ENCODE results near the gene SMKR1.
"Not testable (repeated sequence)": the region's sequence is repeated elsewhere in the genome, so short reads cannot be mapped to it uniquely, and the experiment has no call there.

Gene SMKR1

GRCh38 chr7:129501760-129502707, at the start of gene SMKR1:
Gene SMKR1 (plus strand): TSS chr7:129502531. CDS start chr7:129502825, 294 bp downstream.
- DNase-seq: peak; percentile 48

- no peak for DNase-seq
These were observed 49.6 kb upstream of the SMKR1 start for GRCh38 chr7:129452589-129453231.

DNA sequence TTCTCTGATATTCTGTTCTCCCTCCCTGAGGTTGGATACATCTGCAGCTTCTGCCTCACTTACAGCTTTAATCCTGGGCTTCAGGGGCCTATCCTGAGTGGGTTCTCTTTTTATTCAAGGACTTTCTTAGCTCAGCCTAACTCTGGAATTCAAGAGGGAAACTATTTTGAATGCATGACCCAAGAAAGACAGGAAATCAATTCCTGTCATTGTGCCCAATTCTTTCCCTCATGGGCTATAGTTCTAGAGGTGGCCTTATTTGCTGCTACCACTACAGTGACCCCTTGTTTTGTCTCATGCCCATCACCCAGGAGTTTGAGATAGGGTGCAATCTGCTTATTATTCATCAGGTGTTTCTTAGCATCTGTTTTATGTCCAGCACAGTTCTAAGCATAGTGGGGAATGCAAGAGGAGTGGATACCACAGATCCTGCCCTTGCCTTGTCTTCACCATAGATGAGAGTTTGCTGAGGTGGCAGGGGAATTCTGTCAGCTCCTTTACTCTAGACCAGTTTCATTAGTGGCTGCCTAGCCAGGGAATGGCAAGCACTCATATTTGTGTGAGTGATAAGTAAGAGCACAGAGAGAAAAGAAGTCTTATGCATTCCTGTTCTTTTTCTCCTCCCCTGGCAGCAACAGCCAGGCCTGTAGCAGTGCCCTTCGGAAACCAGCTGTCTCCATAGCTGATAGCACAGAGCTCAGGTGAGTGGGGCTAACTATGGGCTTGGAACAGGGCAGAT, 48.7 kb upstream of the SMKR1 start:
- no peak for DNase-seq

DNA sequence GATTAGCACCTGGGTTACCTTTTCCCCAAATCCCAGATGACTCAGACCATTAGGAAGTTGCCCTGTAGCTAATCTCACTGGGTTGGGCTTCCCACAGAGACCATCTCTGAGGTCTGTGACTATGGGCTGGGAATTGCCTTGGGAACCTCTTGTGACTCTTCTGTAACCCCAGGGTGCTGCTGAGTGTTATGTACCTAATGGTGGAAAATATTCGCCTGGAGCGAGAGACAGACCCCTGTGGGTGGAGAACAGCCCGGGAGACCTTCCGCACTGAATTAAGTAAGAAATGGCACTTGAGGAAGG, 48.1 kb upstream of the SMKR1 start:
- no peak for DNase-seq

DNA sequence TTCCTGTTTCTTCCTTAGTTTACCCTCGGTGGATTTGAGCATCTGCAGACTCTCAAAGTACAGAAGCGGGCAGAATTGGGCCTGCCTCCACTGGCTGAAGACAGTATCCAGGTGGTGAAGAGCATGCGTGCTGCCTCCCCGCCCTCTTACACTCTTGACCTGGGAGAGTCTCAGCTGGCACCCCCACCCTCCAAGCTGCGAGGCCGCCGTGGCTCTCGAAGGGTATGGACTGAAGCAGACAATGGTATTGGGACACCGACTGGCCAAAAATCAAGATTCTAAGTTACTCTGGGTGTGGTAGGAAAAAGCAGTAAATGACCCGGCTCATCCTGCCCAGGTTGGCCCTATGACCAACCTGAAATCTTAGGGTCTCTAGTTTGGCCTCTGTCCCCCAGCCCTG, 45.9 kb upstream of the SMKR1 start:
- no peak for DNase-seq

- DNase-seq: no peak
These were observed 45.2 kb upstream of the SMKR1 start for GRCh38 chr7:129457101-129457500.

DNA sequence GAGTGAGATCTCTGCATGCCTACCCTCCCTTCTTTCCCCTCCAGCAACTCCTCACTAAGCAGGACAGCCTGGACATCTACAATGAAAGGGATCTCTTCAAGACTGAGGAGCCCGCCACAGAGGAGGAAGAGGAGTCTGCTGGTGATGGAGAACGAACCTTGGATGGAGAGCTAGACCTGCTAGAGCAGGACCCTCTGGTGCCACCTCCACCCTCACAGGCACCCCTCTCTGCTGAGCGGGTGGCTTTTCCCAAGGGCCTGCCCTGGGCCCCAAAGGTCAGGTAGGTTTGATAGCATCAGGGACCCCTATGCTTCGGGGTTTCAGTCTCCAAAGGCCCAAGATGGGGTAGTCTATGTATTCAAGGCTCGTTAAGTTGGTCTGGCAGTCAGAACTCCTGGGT, 44.2 kb upstream of the SMKR1 start:
- no peak for DNase-seq

- DNase-seq: no peak
These were observed 40.5 kb upstream of the SMKR1 start for GRCh38 chr7:129461809-129462208.

DNA sequence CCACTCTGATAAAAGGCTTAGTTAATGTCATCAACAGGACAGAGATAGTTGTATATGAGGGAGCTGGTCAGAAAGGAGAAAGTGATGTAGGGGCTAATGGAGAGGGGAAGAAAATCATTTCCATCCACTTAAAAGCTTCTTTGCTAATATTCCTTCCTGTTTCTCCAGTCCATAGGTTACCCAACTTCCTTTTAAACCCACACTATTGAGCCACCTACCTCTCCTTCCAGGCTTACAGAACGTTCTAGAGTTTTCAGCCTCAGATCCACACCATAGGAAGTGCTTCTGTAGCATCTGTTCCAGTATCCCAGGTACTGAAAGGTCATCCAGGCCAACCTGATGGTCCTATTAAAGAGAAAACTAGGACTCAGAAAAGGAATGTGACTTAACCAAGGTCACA, 39.9 kb upstream of the SMKR1 start:
- DNase-seq: no peak

DNA sequence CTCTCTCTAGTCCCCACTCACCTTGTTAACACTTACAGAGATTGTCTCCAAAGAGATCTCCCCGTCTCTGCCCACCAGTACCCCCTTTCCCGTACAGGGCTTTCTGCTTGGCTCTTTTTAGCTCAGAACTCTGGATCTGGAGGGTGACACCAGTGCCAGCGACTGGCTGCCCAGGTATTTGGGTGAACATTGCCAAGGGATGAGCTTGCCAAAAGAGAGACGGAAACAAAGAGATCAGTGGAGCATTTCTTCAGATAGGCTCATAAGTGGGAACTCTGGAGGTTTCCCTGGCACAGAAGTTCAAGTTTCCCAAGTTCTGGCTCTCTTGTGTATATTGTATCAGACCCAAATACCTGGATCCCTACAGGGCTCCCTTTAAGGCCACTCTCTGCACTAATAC, 38.1 kb upstream of the SMKR1 start:
- no peak for DNase-seq

GRCh38 chr7:129465080-129465479, 37.3 kb upstream of the SMKR1 start:
- no peak for DNase-seq

GRCh38 chr7:129466796-129467195, 35.5 kb upstream of the SMKR1 start:
- no peak for DNase-seq

DNA sequence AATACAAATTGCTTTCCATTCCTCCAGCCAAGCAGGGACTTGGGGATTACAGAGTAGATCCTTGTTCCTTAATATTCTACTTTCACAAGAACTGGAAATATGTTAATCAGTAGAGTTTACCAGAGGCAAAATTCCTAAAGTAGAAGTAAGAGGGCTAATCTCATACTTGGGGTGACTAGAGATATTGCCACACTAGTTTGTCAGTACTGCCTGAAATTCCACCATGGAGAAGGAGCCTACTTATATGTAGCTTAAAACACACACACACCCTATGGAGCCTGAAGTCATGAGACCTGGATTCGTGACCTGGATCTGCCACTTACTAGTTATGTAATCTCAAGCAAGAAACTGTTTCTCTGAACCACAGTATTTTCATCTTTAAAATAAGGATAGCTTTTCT, 34.2 kb upstream of the SMKR1 start:
- DNase-seq: no peak

GRCh38 chr7:129468547-129468946, 33.8 kb upstream of the SMKR1 start:
- no peak for DNase-seq

GRCh38 chr7:129469930-129470329, 32.4 kb upstream of the SMKR1 start:
- no peak for DNase-seq

GRCh38 chr7:129470411-129470810, 31.9 kb upstream of the SMKR1 start:
- DNase-seq: no peak

GRCh38 chr7:129471402-129471827, 30.9 kb upstream of the SMKR1 start:
- DNase-seq: no peak

- not testable (repeated sequence) for DNase-seq
These were observed 26.4 kb upstream of the SMKR1 start for GRCh38 chr7:129475931-129476330.

DNA sequence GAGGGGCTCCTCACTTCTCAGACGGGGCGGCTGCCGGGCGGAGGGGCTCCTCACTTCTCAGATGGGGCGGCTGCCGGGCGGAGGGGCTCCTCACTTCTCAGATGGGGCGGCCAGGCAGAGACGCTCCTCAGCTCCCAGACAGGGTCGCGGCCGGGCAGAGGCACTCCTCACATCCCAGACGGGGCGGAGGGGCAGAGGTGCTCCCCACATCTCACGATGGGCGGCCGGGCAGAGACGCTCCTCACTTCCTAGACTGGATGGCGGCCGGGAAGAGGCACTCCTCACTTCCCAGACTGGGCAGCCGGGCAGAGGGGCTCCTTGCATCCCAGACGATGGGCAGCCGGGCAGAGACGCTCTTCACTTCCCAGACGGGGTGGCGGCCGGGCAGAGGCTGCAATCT, 25.9 kb upstream of the SMKR1 start:
- DNase-seq: not testable (repeated sequence)

- DNase-seq: no peak
These were observed 22.5 kb upstream of the SMKR1 start for GRCh38 chr7:129479831-129480230.

GRCh38 chr7:129480674-129481363, 21.5 kb upstream of the SMKR1 start:
- no peak for DNase-seq

- not testable (repeated sequence) for DNase-seq
These were observed 21.0 kb upstream of the SMKR1 start for GRCh38 chr7:129481376-129481775.

DNA sequence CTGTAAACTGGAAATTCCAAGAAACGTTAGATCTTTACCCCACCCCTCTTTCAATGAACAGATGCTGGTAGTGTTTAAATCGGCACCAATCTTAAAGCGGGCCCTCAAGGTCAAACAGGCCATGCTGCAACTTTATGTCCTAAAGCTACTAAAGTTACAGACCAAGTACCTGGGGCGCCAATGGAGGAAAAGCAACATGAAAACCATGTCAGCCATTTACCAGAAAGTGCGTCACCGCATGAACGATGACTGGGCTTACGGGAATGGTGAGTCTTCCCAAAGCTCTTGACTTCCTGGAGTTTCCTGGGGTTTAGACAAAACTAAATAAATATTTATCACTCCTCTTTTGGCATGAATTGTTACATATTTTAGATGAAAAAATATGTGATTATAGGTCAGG, 19.6 kb upstream of the SMKR1 start:
- DNase-seq: no peak
